LNCaP clone FGC (cell line): ENCODE results near the gene PCBP1.
"Not testable (repeated sequence)": the region's sequence is repeated elsewhere in the genome, so short reads cannot be mapped to it uniquely, and the experiment has no call there.

ENCODE experiments used
- DNase-seq: peaks from one replicate; pipeline ENCODE4 v3.0.0-alpha.2; 2011; ENCODE audit warnings: low read depth
- H3K4me3 ChIP-seq: 2 replicates; pipeline ENCODE4 v1.5.1; 2011; ENCODE audit warnings: mild to moderate bottlenecking, low read depth, low read length, control low read depth
- TF ChIP-seq, protein P1 (sequence below): IDR thresholded peaks from 2 replicates; pipeline ENCODE4 v1.5.1; 2012; ENCODE audit warnings: mild to moderate bottlenecking; ENCODE audit not compliant: control insufficient read depth, insufficient read depth; ENCODE audit errors: extremely low read depth

The PCBP1 gene

DNA sequence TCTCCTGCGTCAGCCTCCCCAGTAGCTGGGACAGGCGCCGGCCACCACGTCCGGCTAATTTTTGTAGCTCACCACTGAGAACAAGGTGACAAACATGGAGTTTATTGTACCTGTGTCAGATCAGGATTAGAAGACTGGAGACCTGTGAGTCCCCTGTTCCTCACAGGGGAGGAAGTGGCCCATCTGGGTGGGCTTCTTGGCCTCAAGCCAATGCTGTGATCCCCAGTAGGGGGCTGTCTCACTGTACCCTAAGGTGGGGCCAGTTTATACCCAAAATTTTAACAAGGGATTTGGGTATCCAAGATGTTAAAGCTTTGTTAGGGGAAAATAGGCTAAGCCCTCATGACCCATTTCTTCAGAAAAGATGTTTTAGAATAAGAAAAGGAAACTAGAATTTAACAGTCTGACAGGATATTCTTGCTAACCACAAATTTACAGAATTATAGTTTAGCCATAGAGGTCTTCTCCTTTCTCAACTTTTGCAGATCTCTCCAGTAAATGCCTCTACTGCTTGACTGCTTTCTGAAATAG lies 16.3 kb downstream of the PCBP1 start:
- H3K4me3 ChIP-seq: no peak overlapping the region
- TF ChIP-seq, protein P1, sequence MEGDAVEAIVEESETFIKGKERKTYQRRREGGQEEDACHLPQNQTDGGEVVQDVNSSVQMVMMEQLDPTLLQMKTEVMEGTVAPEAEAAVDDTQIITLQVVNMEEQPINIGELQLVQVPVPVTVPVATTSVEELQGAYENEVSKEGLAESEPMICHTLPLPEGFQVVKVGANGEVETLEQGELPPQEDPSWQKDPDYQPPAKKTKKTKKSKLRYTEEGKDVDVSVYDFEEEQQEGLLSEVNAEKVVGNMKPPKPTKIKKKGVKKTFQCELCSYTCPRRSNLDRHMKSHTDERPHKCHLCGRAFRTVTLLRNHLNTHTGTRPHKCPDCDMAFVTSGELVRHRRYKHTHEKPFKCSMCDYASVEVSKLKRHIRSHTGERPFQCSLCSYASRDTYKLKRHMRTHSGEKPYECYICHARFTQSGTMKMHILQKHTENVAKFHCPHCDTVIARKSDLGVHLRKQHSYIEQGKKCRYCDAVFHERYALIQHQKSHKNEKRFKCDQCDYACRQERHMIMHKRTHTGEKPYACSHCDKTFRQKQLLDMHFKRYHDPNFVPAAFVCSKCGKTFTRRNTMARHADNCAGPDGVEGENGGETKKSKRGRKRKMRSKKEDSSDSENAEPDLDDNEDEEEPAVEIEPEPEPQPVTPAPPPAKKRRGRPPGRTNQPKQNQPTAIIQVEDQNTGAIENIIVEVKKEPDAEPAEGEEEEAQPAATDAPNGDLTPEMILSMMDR: no peak
- DNase-seq: no peak

DNA sequence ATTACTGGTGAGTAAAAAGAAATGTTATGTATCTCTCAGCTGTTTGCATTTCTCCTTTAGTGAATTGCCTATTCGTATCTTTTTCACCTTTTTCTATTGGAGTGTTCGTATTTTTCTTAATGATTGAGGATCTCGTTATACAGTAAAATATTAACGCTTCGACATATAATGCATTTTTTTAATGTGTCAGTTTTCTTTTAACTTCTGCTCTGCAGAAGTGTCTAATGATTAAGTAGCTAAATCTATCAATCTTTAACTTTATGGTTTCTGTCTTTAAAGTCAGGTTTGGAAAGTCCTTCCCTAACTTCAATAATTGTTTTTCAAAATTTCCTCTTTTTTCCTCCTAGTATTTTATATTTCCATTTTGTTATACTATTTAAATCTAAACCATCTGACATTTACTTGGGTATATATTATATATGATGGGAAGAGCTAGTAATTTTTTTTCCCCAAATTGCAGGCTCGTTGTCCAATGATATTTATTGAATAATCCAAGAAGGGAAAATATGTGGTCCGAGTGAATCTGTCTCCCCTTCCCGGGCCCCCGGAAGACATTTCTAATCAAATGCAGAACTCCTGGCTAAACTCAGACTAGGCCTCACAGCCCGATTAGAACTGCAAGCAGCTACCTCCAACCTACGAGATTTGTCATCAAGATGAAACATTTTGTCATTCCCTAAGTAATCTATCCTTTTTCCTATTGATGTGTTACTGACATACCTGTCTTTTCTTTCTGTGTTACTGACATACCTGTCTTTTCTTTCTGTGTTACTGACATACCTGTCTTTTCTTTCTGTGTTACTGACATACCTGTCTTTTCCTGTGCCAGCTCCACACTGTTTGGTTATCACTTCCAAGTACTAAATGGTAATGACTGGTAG lies 17.2 kb downstream of the PCBP1 start:
- no peak for DNase-seq
- H3K4me3 ChIP-seq: no peak overlapping the region

DNA sequence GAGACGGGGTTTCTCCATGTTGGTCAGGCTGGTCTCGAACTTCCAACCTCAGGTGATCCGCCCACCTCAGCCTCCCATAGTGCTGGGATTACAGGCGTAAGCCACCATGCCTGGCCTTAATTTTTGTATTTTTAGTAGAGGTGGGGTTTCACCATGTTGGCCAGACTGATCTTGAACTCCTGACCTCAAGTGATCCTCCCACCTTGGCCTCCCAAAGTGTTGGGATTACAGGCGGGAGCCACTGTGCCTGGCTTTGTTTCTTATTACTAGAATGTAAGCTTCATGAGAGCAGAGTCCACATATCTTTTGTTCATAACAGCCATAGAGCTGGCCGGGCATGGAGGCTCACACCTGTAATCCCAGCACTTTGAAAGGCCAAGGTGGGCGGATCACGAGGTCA lies 18.9 kb downstream of the PCBP1 start:
- H3K4me3 ChIP-seq, DNase-seq: not testable (repeated sequence)

More for the DNA sequence above, 17.2 kb downstream of the PCBP1 start:
- TF ChIP-seq, protein P1: no peak

DNA sequence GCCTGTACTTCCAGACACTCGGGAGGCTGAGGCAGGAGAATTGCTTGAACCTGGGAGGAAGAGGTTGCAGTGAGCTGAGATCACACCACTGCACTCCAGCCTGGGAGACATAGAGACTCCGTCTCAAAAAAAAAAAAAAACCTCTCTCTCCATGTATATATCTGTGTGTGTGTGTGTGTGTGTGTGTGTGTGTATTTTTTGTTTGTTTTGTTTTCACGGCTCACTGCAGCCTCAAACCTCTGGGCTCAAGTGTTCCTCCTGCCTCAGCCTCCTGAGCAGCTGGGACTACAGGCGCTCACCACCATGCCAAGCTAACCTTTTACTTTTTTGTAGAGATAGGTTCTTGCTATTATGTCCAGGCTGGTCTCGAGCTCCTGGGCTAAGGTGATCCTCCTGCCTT lies 23.1 kb downstream of the PCBP1 start:
- DNase-seq, H3K4me3 ChIP-seq: not testable (repeated sequence)

DNA sequence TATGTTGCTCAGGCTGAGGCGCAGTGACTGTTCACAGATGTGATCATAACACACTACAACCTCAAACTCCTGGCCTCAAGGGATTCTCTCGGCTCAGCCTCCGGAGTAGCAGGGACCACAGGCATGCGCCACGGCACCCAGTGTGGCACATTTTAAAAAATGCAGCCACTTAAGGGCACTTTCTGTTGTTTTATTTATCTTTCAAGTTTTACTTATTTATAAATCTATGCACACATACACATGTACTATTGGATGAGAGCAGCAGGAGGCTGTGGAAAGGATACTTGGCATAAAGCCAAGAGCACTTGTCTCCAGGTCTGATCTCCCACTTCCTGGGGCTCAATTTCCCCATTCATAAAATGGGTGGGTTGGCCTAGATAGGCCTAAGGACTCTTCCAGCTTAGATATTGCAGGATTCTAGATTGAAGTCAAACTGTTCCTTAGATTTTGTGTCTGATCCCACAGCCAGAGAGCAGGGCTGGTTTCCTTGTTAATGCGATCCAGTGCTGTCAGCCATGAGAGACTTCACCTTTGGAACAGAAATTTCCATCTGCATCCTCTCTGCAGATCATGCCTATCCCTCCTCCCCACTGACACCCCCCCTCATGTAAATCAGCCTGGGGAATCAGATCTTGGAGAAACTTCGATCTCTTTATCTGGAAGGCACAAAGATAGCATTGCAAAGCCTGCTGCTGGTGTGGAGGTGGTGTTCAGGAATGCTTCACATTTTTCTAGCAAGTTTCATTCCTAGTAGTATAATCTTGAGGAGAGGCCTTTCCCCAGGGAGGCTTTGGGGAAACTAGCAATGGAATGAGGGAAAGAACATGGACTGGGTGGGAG lies 24.7 kb downstream of the PCBP1 start:
- H3K4me3 ChIP-seq: no peak overlapping the region
- TF ChIP-seq, protein P1: no peak
- no peak for DNase-seq

DNA sequence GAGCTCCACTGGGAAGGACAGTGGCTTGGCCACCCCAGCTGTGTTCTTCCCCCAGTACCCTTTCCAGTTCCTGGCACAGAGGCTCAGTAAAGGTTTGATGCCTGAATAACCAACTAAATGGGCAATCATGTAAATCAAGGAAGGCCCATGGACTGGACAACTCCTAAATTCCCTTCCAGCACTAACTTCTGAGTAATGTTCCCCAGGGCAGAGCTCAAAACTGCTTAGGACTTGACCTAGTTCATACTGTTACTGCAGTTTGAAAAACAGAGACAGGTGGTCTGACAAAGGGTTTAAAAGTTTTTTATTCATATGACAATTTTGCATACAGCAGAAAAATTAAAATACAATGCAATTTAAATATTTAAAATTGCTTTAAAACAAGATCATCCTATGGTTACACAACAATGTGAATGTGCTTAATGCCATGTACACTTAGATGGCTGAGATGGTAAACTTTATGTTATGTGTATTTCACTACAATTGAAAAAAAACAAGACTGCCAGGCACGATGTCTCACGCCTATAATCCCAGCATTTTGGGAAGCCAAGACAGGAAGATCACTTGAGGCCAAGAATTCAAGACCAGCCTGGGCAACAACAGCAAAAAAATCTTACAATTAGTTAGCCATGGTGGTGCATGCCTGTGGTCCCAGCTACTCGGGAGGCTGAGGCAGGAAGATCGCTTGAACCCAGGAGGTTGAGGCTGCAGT lies 26.2 kb downstream of the PCBP1 start:
- H3K4me3 ChIP-seq: no peak overlapping the region
- no peak for DNase-seq
- TF ChIP-seq, protein P1: no peak

DNA sequence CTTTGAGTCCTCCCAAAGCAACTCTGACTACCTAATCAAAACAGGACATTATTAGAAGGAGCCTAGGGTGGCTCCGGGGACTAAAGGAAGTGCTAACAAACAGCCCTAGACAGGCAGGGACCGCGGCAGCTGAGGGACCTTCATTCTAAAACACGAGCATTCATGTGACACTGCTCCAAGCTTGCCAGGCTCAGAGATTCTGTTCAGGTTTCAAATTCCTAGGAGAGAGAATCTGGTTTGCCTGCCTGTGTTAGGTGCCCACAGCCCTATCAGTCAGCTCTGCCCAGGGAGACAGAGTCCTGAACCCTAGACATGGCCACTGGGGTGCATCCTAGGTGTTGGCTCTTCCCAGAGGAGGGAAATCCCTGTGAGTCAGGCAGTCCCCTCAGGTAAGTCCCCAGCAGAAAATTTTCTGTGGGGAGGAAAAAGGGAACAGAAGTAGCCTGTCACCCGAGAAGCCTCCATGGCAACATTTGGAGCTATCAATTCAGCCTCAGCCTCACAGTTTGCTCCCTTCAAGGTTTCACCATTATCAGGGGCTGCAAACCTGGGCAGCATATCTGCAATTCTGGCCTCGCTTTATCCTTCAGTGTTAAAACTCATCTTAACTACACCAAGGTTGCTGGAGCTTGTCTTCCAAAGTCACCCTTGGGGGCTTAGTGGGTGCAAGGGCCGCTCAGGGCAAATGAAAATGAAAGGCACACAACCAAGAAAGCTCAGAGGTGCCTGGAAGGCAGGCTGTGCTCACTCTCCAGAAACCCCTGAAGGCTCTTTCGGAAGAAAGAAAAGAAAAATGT lies 28.6 kb downstream of the PCBP1 start:
- DNase-seq: no peak
- no peak overlapping the region for H3K4me3 ChIP-seq
- TF ChIP-seq, protein P1: no peak
